Umbilical cord (tissue), 2 donors: Measurements from ENCODE around the gene SOX6. TPM values are rescaled to one million over a fixed set of nuclear protein-coding genes. Genes with fewer than 3 reads are reported as not detected.
A peak's percentile ranks its signal among the peaks of the same experiment; 100 is the strongest.
"Not testable (repeated sequence)": the region's sequence is repeated elsewhere in the genome, so short reads cannot be mapped to it uniquely, and the experiment has no call there.

ENCODE experiments used
- DNase-seq: peaks from one replicate; pipeline ENCODE4 v3.0.0-alpha.2; 2015; ENCODE audit warnings: low spot score
- total RNA-seq: library from RNA; depleted of rRNA; stranded (reverse); fragments of >200 nt; gene quantifications from one replicate; pipeline ENCODE4 v1.2.3, GENCODE V29; 2014; ENCODE audit warnings: low replicate concordance; ENCODE audit not compliant: insufficient read depth

The SOX6 gene
- total RNA-seq, 1 donor from 2014 or later, result 54.7 TPM

- DNase-seq, result peak; percentile 56
Measured at GRCh38 chr11:16099343-16099900, 256.9 kb downstream of the SOX6 start.

GRCh38 chr11:16098526-16099205 lies 257.7 kb downstream of the SOX6 start:
- DNase-seq, result no peak

GRCh38 chr11:16097543-16097942 lies 258.8 kb downstream of the SOX6 start:
- DNase-seq, result peak; percentile 68

GRCh38 chr11:16096336-16096735 lies 260.0 kb downstream of the SOX6 start:
- peak; percentile 49 for DNase-seq

GRCh38 chr11:16095756-16096155 lies 260.6 kb downstream of the SOX6 start:
- DNase-seq, result no peak

- DNase-seq, result no peak
Measured at GRCh38 chr11:16093889-16094653, 262.3 kb downstream of the SOX6 start.

- DNase-seq, result no peak
Measured at GRCh38 chr11:16091862-16092261, 264.5 kb downstream of the SOX6 start.

GRCh38 chr11:16089481-16089880 lies 266.9 kb downstream of the SOX6 start:
- DNase-seq, result no peak

GRCh38 chr11:16088774-16089173 lies 267.6 kb downstream of the SOX6 start:
- no peak for DNase-seq

- no peak for DNase-seq
Measured at GRCh38 chr11:16087886-16088285, 268.5 kb downstream of the SOX6 start.

GRCh38 chr11:16086229-16086819 lies 270.0 kb downstream of the SOX6 start:
- peak; percentile 74 for DNase-seq

- DNase-seq, result peak; percentile 66
Measured at GRCh38 chr11:16082095-16083055, 274.0 kb downstream of the SOX6 start.

GRCh38 chr11:16081382-16082094 lies 274.8 kb downstream of the SOX6 start:
- peak; percentile 58 for DNase-seq

- no peak for DNase-seq
Measured at GRCh38 chr11:16080688-16081381, 275.5 kb downstream of the SOX6 start.

GRCh38 chr11:16078936-16079335 lies 277.4 kb downstream of the SOX6 start:
- no peak for DNase-seq

- no peak for DNase-seq
Measured at GRCh38 chr11:16070573-16070972, 285.8 kb downstream of the SOX6 start.

- DNase-seq, result not testable (repeated sequence)
Measured at GRCh38 chr11:16067268-16067667, 289.1 kb downstream of the SOX6 start.

GRCh38 chr11:16059332-16059731 lies 297.0 kb downstream of the SOX6 start:
- no peak for DNase-seq

- DNase-seq, result no peak
Measured at GRCh38 chr11:16058671-16059070, 297.7 kb downstream of the SOX6 start.

- no peak for DNase-seq
Measured at GRCh38 chr11:16052750-16053149, 303.6 kb downstream of the SOX6 start.
